Kidney epithelial cell (primary cell): Measurements from ENCODE around the gene IFI30. TPM values are rescaled to one million over a fixed set of nuclear protein-coding genes. Genes with fewer than 3 reads are reported as not detected.
A peak's percentile ranks its signal among the peaks of the same experiment; 100 is the strongest.

ENCODE experiments used
- DNase-seq: peaks from one replicate; pipeline ENCODE4 v3.0.0-alpha.2; 2010; ENCODE audit warnings: low read depth
- H3K27me3 ChIP-seq: 2 replicates; pipeline ENCODE4 v1.6.0; 2011; ENCODE audit warnings: low read length; ENCODE audit not compliant: control insufficient read depth, insufficient read depth
- H3K36me3 ChIP-seq: 2 replicates; pipeline ENCODE4 v1.5.1; 2011; ENCODE audit warnings: low read length; ENCODE audit not compliant: control insufficient read depth, insufficient read depth
- H3K4me3 ChIP-seq: 2 replicates; pipeline ENCODE4 v1.5.1; 2011; ENCODE audit warnings: low read depth, mild to moderate bottlenecking, control low read depth, low read length
- CTCF ChIP-seq: IDR thresholded peaks from 2 replicates; pipeline ENCODE4 v1.5.1; 2011; ENCODE audit warnings: mild to moderate bottlenecking, moderate library complexity, low read length, control low read depth, inconsistent platforms; ENCODE audit not compliant: insufficient read depth, poor library complexity, severe bottlenecking
- total RNA-seq: library from RNA; depleted of rRNA; stranded (reverse); fragments of >200 nt; gene quantifications from 2 replicates; pipeline ENCODE4 v1.2.3, GENCODE V29; 2015

The IFI30 gene
- total RNA-seq, 1 donor from 2014 or later, result 9.2 TPM

GRCh38 chr19:18153556-18154134 is 20.0 kb upstream of the IFI30 start:
- Histone ChIP-seq H3K36me3 (peaks cover 2% of the 10 kb centered on the region), H3K27me3 (no peaks in the 10 kb centered on the region), H3K4me3 (peak overlapping the region; percentile 96)
- no peak for TF ChIP-seq CTCF
- DNase-seq, result no peak

GRCh38 chr19:18155095-18156087 is 18.2 kb upstream of the IFI30 start:
- H3K27me3 ChIP-seq, result no peaks in the 10 kb centered on the region
- H3K4me3 ChIP-seq, result no peak overlapping the region
- no peak for DNase-seq
- no peak for TF ChIP-seq CTCF
- H3K36me3 ChIP-seq, result peaks cover 2% of the 10 kb centered on the region

GRCh38 chr19:18156268-18156667 is 17.3 kb upstream of the IFI30 start:
- Histone ChIP-seq H3K27me3 (no peaks in the 10 kb centered on the region), H3K4me3 (no peak overlapping the region), H3K36me3 (no peaks in the 10 kb centered on the region)
- DNase-seq, result no peak
- no peak for TF ChIP-seq CTCF

- no peak for DNase-seq
- TF ChIP-seq CTCF, result no peak
- Histone ChIP-seq H3K4me3 (no peak overlapping the region), H3K27me3 (no peaks in the 10 kb centered on the region), H3K36me3 (no peaks in the 10 kb centered on the region)
Measured at GRCh38 chr19:18156841-18157464, 16.7 kb upstream of the IFI30 start.

GRCh38 chr19:18157465-18158063 is 16.0 kb upstream of the IFI30 start:
- no peak for DNase-seq
- Histone ChIP-seq H3K36me3 (no peaks in the 10 kb centered on the region), H3K27me3 (no peaks in the 10 kb centered on the region), H3K4me3 (no peak overlapping the region)
- no peak for TF ChIP-seq CTCF
